Measurements from ENCODE around the gene RBM8A.
"Not testable (repeated sequence)": the region's sequence is repeated elsewhere in the genome, so short reads cannot be mapped to it uniquely, and the experiment has no call there.

Gene RBM8A

GRCh38 chr1:145956781-145957442 is 29.6 kb upstream of the RBM8A start:
- DNase-seq (ENCODE audit: low read depth): peak; percentile 40

GRCh38 chr1:145956361-145956760 is 29.1 kb upstream of the RBM8A start:
- no peak for DNase-seq (ENCODE audit: low read depth)

GRCh38 chr1:145955436-145955835 is 28.2 kb upstream of the RBM8A start:
- no peak for DNase-seq (ENCODE audit: low read depth)

GRCh38 chr1:145953861-145954260 is 26.6 kb upstream of the RBM8A start:
- DNase-seq (ENCODE audit: low read depth): peak; percentile 76

GRCh38 chr1:145952903-145953302 is 25.6 kb upstream of the RBM8A start:
- DNase-seq (ENCODE audit: low read depth): no peak

- DNase-seq (ENCODE audit: low read depth): no peak
Measured at GRCh38 chr1:145951526-145951925, 24.2 kb upstream of the RBM8A start.

- no peak for DNase-seq (ENCODE audit: low read depth)
Measured at GRCh38 chr1:145949219-145949618, 21.9 kb upstream of the RBM8A start.

- no peak for DNase-seq (ENCODE audit: low read depth)
Measured at GRCh38 chr1:145947551-145947950, 20.3 kb upstream of the RBM8A start.

- DNase-seq (ENCODE audit: low read depth): peak; percentile 24
Measured at GRCh38 chr1:145946477-145946986, 19.2 kb upstream of the RBM8A start.

- DNase-seq (ENCODE audit: low read depth): no peak
Measured at GRCh38 chr1:145944532-145944931, 17.2 kb upstream of the RBM8A start.

- no peak for DNase-seq (ENCODE audit: low read depth)
Measured at GRCh38 chr1:145942871-145943270, 15.6 kb upstream of the RBM8A start.

GRCh38 chr1:145942405-145942804 is 15.1 kb upstream of the RBM8A start:
- DNase-seq (ENCODE audit: low read depth): no peak

- no peak for DNase-seq (ENCODE audit: low read depth)
Measured at GRCh38 chr1:145937436-145937835, 10.2 kb upstream of the RBM8A start.

- peak; percentile 71 for DNase-seq (ENCODE audit: low read depth)
Measured at GRCh38 chr1:145936247-145936646, 9.0 kb upstream of the RBM8A start.

GRCh38 chr1:145935708-145936107 is 8.4 kb upstream of the RBM8A start:
- no peak for DNase-seq (ENCODE audit: low read depth)

- peak; percentile 41 for DNase-seq (ENCODE audit: low read depth)
Measured at GRCh38 chr1:145932522-145933009, 5.3 kb upstream of the RBM8A start.

- no peak for DNase-seq (ENCODE audit: low read depth)
Measured at GRCh38 chr1:145927916-145928643, 796 bp upstream of the RBM8A start.

GRCh38 chr1:145926686-145927062 is 610 bp downstream of the RBM8A start:
- no peak for DNase-seq (ENCODE audit: low read depth)

- DNase-seq (ENCODE audit: low read depth): no peak
Measured at GRCh38 chr1:145922266-145922665, 5.0 kb downstream of the RBM8A start.

- DNase-seq (ENCODE audit: low read depth): not testable (repeated sequence)
Measured at GRCh38 chr1:145920297-145920696, 7.0 kb downstream of the RBM8A start.

- DNase-seq (ENCODE audit: low read depth): peak; percentile 27
Measured at GRCh38 chr1:145918992-145919939, 8.0 kb downstream of the RBM8A start.

Data from amniotic epithelial cell (primary cell).